WTC11 (cell line): ENCODE results near the gene TRAP1. TPM values are rescaled to one million over a fixed set of nuclear protein-coding genes. Genes with fewer than 3 reads are reported as not detected.

Experiments
- ATAC-seq: fragments of 200-7000 bp; cut with Tn5 transposase; 2 replicates; pipeline ENCODE4 v1.10.0; 2021; ENCODE audit warnings: mild to moderate bottlenecking, moderate library complexity
- CTCF ChIA-PET: fragments of 300-600 bp; sonication (Branson Sonifier 250); formaldehyde crosslinking; loops from one replicate; lab custom pipeline; 2021; ENCODE audit warnings: antibody characterized with exemption; lab: Charles Lee
- POLR2A ChIA-PET: fragments of 350-600 bp; sonication (Branson Sonifier 250); formaldehyde crosslinking; loops from one replicate; lab custom pipeline; 2021; ENCODE audit warnings: antibody characterized with exemption; lab: Charles Lee
- DNase-seq: peaks from one replicate; pipeline ENCODE4 v3.0.0; 2021; ENCODE audit warnings: low spot score
- H3K27ac Mint-ChIP-seq: 2 replicates; pipeline ENCODE4 v1.8.0; 2021; ENCODE audit warnings: mixed read lengths
- H3K27me3 Mint-ChIP-seq: 2 replicates; pipeline ENCODE4 v1.8.0; 2021; ENCODE audit warnings: low read depth, mild to moderate bottlenecking, moderate library complexity, mixed read lengths
- H3K36me3 Mint-ChIP-seq: 2 replicates; pipeline ENCODE4 v1.8.0; 2021; ENCODE audit warnings: mixed read lengths
- H3K4me1 Mint-ChIP-seq: 2 replicates; pipeline ENCODE4 v1.8.0; 2022; ENCODE audit warnings: mixed read lengths
- H3K4me3 Mint-ChIP-seq: 2 replicates; pipeline ENCODE4 v1.8.0; 2021; ENCODE audit warnings: mild to moderate bottlenecking, moderate library complexity, mixed read lengths
- H3K9me3 Mint-ChIP-seq: 2 replicates; pipeline ENCODE4 v1.8.0; 2021; ENCODE audit warnings: mixed read lengths
- GRHL2 ChIP-seq: fragments of 250-450 bp; sonication (Bioruptor Pico); IDR thresholded peaks from 2 replicates; pipeline ENCODE4 v1.8.0; 2022; ENCODE audit warnings: mild to moderate bottlenecking, moderate library complexity; ENCODE audit not compliant: insufficient replicate concordance, severe bottlenecking
- JAZF1 ChIP-seq: fragments of 250-450 bp; sonication (Bioruptor Pico); IDR thresholded peaks from 2 replicates; pipeline ENCODE4 v1.9.0; 2021; ENCODE audit warnings: moderate library complexity, mild to moderate bottlenecking, inconsistent platforms
- NFYB ChIP-seq: sonication (generic); formaldehyde crosslinking; conservative IDR thresholded peaks from 2 replicates; pipeline ENCODE4 v1.8.0; 2022; ENCODE audit warnings: low read depth, missing genetic modification reagents
- NR1H2 ChIP-seq: sonication (generic); formaldehyde crosslinking; IDR thresholded peaks from 2 replicates; pipeline ENCODE4 v1.9.0; 2021; ENCODE audit warnings: mild to moderate bottlenecking, moderate library complexity, missing genetic modification reagents
- OVOL2 ChIP-seq: fragments of 250-450 bp; sonication (Bioruptor Pico); IDR thresholded peaks from 2 replicates; pipeline ENCODE4 v1.9.0; 2021; ENCODE audit warnings: mild to moderate bottlenecking, borderline replicate concordance
- PRRX2 ChIP-seq: fragments of 250-450 bp; sonication (Bioruptor Pico); IDR thresholded peaks from 2 replicates; pipeline ENCODE4 v1.8.0; 2021; ENCODE audit warnings: mild to moderate bottlenecking
- SP1 ChIP-seq: sonication (generic); formaldehyde crosslinking; conservative IDR thresholded peaks from 2 replicates; pipeline ENCODE4 v1.8.1; 2022; ENCODE audit warnings: missing genetic modification reagents
- TEAD1 ChIP-seq: sonication (generic); formaldehyde crosslinking; IDR thresholded peaks from 2 replicates; pipeline ENCODE4 v1.8.0; 2022; ENCODE audit warnings: mild to moderate bottlenecking, missing genetic modification reagents
- TEAD4 ChIP-seq: sonication (generic); formaldehyde crosslinking; IDR thresholded peaks from 2 replicates; pipeline ENCODE4 v1.8.0; 2022; ENCODE audit warnings: mild to moderate bottlenecking, missing genetic modification reagents
- ZNF121 ChIP-seq: sonication (generic); formaldehyde crosslinking; IDR thresholded peaks from 2 replicates; pipeline ENCODE4 v1.8.0; 2023; ENCODE audit warnings: missing genetic modification reagents
- ZNF232 ChIP-seq: sonication (generic); formaldehyde crosslinking; IDR thresholded peaks from 2 replicates; pipeline ENCODE4 v1.8.0; 2022; ENCODE audit warnings: mild to moderate bottlenecking, missing genetic modification reagents
- ZNF396 ChIP-seq: fragments of 250-450 bp; sonication (Bioruptor Pico); IDR thresholded peaks from 2 replicates; pipeline ENCODE4 v1.8.0; 2021; ENCODE audit warnings: mild to moderate bottlenecking, moderate library complexity, borderline replicate concordance
- total RNA-seq: library from RNA; stranded (reverse); gene quantifications from 3 replicates; pipeline ENCODE4 v1.2.3, GENCODE V29; 2021
- TF ChIP-seq, protein P1 (sequence below): sonication (generic); formaldehyde crosslinking; IDR thresholded peaks from 2 replicates; pipeline ENCODE4 v1.8.1; 2023; ENCODE audit warnings: mild to moderate bottlenecking, missing genetic modification reagents, moderate library complexity
- TF ChIP-seq, protein P2 (sequence below): sonication (generic); formaldehyde crosslinking; IDR thresholded peaks from 2 replicates; pipeline ENCODE4 v1.8.1; 2023; ENCODE audit warnings: mild to moderate bottlenecking, moderate library complexity, missing genetic modification reagents
- TF ChIP-seq, protein P3 (sequence below): sonication (generic); formaldehyde crosslinking; IDR thresholded peaks from 2 replicates; pipeline ENCODE4 v1.8.1; 2022; ENCODE audit warnings: mild to moderate bottlenecking, moderate library complexity, missing genetic modification reagents
- TF ChIP-seq, protein P4 (sequence below): sonication (generic); formaldehyde crosslinking; IDR thresholded peaks from 2 replicates; pipeline ENCODE4 v1.8.0; 2023; ENCODE audit warnings: missing genetic modification reagents

Gene TRAP1
- total RNA-seq, 1 experiment from 2014 or later = 285 TPM

DNA sequence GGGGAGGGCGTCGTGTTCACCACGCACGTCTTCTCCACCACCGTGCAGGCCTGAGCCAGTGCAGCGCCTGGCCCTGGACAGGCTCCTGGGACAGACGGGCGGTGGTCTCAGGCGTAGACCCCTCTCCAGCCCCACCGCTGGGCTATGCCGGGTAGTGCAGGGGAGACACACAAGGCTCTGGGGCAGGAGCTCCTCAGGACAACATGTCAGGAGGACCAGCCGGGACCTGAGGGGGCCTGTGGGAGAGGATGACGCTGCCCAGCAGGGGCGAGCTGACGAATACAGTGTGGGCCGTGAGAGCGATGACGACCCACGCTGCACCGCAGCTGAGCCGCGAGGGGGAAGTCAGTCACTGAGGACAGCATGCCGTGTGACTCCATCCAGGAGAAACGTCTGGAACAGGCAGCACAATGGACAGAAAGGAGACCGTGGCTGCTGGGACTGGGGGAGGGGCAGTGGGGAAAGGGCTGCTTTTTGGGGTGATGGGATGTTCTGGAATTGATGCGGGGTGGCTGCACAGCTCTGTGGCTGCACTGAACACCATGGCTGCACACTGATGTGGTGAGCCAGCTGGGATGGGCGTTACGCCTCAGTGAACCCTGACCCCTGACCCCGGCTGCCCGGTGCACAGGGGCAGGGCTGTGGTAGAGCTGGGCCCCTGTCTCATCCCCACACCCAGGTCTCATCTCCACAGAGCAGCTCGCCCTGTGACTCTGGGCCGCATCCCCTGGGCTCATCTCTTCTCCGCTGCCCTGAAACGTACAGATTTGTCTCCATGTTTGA, 42.6 kb downstream of the TRAP1 start:
- H3K27ac Mint-ChIP-seq = no peak overlapping the region
- CTCF ChIA-PET = interaction anchor here (0.5 to 1.7 kb wide), 8 partner anchors 12 to 34 kb away, joined by 3 to 7 read pairs (median 6); partner anchors contain the start of gene DNASE1
- H3K4me3 Mint-ChIP-seq = no peak overlapping the region
- DNase-seq (peak; percentile 60), ATAC-seq (peak; percentile 76)
- H3K36me3 Mint-ChIP-seq = peaks cover 70% of the 10 kb centered on the region
- H3K9me3 Mint-ChIP-seq = no peaks in the 10 kb centered on the region
- TF ChIP-seq, protein P1, sequence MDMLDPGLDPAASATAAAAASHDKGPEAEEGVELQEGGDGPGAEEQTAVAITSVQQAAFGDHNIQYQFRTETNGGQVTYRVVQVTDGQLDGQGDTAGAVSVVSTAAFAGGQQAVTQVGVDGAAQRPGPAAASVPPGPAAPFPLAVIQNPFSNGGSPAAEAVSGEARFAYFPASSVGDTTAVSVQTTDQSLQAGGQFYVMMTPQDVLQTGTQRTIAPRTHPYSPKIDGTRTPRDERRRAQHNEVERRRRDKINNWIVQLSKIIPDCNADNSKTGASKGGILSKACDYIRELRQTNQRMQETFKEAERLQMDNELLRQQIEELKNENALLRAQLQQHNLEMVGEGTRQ (CRISPR knock-in tag) = no peak
- TF ChIP-seq NFYB (CRISPR knock-in tag) (no peak), NR1H2 (CRISPR knock-in tag) (no peak), ZNF232 (CRISPR knock-in tag) (no peak), PRRX2 (CRISPR knock-in tag) (no peak), ZNF121 (no peak), SP1 (CRISPR knock-in tag) (no peak), OVOL2 (CRISPR knock-in tag) (no peak)
- TF ChIP-seq, protein P2, sequence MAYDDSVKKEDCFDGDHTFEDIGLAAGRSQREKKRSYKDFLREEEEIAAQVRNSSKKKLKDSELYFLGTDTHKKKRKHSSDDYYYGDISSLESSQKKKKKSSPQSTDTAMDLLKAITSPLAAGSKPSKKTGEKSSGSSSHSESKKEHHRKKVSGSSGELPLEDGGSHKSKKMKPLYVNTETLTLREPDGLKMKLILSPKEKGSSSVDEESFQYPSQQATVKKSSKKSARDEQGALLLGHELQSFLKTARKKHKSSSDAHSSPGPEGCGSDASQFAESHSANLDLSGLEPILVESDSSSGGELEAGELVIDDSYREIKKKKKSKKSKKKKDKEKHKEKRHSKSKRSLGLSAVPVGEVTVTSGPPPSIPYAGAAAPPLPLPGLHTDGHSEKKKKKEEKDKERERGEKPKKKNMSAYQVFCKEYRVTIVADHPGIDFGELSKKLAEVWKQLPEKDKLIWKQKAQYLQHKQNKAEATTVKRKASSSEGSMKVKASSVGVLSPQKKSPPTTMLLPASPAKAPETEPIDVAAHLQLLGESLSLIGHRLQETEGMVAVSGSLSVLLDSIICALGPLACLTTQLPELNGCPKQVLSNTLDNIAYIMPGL (CRISPR knock-in tag) = no peak
- TF ChIP-seq, protein P3, sequence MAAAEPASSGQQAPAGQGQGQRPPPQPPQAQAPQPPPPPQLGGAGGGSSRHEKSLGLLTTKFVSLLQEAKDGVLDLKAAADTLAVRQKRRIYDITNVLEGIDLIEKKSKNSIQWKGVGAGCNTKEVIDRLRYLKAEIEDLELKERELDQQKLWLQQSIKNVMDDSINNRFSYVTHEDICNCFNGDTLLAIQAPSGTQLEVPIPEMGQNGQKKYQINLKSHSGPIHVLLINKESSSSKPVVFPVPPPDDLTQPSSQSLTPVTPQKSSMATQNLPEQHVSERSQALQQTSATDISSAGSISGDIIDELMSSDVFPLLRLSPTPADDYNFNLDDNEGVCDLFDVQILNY = no peak
- H3K27me3 Mint-ChIP-seq = no peaks in the 10 kb centered on the region
- POLR2A ChIA-PET = interaction anchor here (0.6 kb wide), 2 partner anchors 9 to 174 kb away, joined by 5 read pairs; no protein-coding TSS in a partner anchor
- H3K4me1 Mint-ChIP-seq = no peaks in the 10 kb centered on the region

DNA sequence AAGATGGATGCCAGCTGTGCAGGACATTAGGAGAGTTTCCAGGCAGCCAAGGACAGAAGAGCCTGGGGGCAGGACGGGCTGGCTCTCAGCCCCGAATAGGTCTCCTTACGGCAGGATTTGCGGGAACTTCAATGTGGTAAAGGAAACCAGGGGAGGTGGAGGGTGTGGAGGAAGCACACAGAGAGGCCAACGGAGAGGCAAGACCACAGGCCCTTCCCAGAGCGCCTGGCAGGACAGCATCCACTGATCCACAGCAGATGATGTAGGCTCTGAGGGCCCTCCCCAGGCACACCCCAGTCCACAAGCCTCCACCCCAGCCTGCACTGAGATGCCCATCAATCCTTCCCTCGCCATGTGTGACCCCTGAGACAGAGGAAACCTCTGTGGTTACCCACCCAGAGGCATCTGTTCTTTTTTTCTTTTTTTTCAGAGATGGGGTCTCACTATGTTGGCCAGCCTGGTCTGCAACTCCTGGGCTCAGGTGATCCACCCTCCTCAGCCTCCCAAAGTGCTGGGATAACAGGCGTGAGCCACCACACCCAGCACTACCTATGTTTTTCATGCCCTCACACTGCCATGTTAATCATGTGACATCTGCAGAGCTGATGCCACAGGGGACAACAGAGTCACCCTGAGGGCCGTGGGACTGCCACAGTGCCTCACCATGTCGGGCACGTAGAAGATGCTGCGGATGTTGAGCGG, 43.5 kb downstream of the TRAP1 start:
- DNase-seq (no peak), ATAC-seq (no peak)
- no peak overlapping the region for H3K27ac Mint-ChIP-seq
- no peaks in the 10 kb centered on the region for H3K27me3 Mint-ChIP-seq
- ChIA-PET CTCF (interaction anchor here (0.9 to 1.7 kb wide), 6 partner anchors 11 to 33 kb away, joined by 3 to 7 read pairs (median 6); no protein-coding TSS in a partner anchor), POLR2A (interaction anchor here (0.6 kb wide), 1 partner anchor 10 kb away, joined by 5 read pairs; no protein-coding TSS in a partner anchor)
- H3K4me1 Mint-ChIP-seq = no peaks in the 10 kb centered on the region
- peaks cover 68% of the 10 kb centered on the region for H3K36me3 Mint-ChIP-seq
- H3K4me3 Mint-ChIP-seq = no peak overlapping the region
- H3K9me3 Mint-ChIP-seq = no peaks in the 10 kb centered on the region
- TF ChIP-seq GRHL2 (CRISPR knock-in tag) = no peak
- TF ChIP-seq ZNF396 (CRISPR knock-in tag) = no peak
- peak; percentile 82; the same call in 1 of the 2 replicates for TF ChIP-seq ZNF121

DNA sequence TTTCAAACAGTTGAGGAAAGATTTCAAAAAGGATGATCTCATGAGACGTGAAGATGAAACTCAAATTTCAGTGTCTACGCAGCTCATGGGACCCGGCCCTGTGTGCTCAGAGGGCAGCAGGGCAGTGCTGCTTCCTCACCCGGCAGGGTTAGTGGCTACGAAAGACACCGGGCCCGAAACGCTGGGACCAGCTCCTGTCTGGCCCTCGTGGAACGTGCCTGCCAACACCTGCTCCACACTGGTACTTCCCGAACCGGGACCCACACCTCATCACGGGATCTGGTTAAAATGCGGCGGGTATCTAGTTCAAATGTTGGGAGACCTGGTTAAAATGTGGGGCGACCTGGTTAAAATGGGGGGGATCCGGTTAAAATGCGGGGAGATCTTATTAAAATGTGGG, 44.1 kb downstream of the TRAP1 start:
- DNase-seq (no peak), ATAC-seq (no peak)
- H3K27ac Mint-ChIP-seq = peak overlapping the region; percentile 68; the same call in 1 of the 2 replicates
- H3K36me3 Mint-ChIP-seq = peaks cover 67% of the 10 kb centered on the region
- H3K4me1 Mint-ChIP-seq = no peaks in the 10 kb centered on the region
- H3K27me3 Mint-ChIP-seq = no peaks in the 10 kb centered on the region
- no peak overlapping the region for H3K4me3 Mint-ChIP-seq
- ChIA-PET CTCF (no interaction called here), POLR2A (no interaction called here)
- TF ChIP-seq JAZF1 (CRISPR knock-in tag) (no peak), TEAD4 (CRISPR knock-in tag) (no peak), TEAD1 (no peak)
- TF ChIP-seq, protein P4, sequence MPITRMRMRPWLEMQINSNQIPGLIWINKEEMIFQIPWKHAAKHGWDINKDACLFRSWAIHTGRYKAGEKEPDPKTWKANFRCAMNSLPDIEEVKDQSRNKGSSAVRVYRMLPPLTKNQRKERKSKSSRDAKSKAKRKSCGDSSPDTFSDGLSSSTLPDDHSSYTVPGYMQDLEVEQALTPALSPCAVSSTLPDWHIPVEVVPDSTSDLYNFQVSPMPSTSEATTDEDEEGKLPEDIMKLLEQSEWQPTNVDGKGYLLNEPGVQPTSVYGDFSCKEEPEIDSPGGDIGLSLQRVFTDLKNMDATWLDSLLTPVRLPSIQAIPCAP (CRISPR knock-in tag) = no peak
- no peaks in the 10 kb centered on the region for H3K9me3 Mint-ChIP-seq
